HL-60/S4 treated with retinoic acid at 250 ng/mL for 4 days and 3 days (cell line): ENCODE results near the gene NTNG2.

ENCODE experiments used
- in situ Hi-C: fragments of 300-500 bp; cut with MboI; formaldehyde crosslinking; loops from 2 replicates; pipeline ENCODE4 v1.7.0; 2022; ENCODE audit warnings: low sequenced_read_pairs

The NTNG2 gene

GRCh38 chr9:132233138-132233537 is 71.3 kb downstream of the NTNG2 start:
- in situ Hi-C loops: loop anchor here (10.0 kb wide), 1 partner anchor 58 kb away; no protein-coding TSS in a partner anchor

GRCh38 chr9:132234535-132234934 is 72.7 kb downstream of the NTNG2 start:
- in situ Hi-C loops: loop anchor here (10.0 kb wide), 1 partner anchor 60 kb away; no protein-coding TSS in a partner anchor

DNA sequence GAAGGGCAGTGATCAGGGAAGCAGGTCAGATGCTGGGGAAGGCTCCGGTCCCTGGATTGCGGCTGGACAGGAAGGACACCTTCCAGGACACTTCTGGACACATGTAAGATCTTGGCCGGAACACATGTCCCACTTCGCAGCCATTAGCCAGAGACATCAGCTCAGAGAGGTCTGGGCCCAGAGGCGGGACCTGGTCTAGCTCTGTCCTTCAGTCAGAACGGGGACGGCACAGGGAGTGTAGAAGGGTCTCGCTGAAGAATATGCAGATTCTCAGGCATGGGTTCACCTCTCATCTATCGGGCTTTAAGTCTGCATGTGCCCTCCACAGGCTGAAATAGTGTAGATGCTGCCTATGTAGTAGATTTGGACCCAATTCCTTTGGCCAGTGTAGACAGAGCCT is 73.3 kb downstream of the NTNG2 start:
- in situ Hi-C loops: loop anchor here (10.0 kb wide), 1 partner anchor 60 kb away; no protein-coding TSS in a partner anchor

- in situ Hi-C loops: loop anchor here (10.0 kb wide), 1 partner anchor 61 kb away; no protein-coding TSS in a partner anchor
Observed at GRCh38 chr9:132235894-132236661, 74.2 kb downstream of the NTNG2 start.

- in situ Hi-C loops: loop anchor here (10.0 kb wide), 1 partner anchor 62 kb away; no protein-coding TSS in a partner anchor
Observed at GRCh38 chr9:132236662-132237311, 74.9 kb downstream of the NTNG2 start.

GRCh38 chr9:132237481-132237880 is 75.6 kb downstream of the NTNG2 start:
- in situ Hi-C loops: loop anchor here (10.0 kb wide), 1 partner anchor 63 kb away; no protein-coding TSS in a partner anchor

DNA sequence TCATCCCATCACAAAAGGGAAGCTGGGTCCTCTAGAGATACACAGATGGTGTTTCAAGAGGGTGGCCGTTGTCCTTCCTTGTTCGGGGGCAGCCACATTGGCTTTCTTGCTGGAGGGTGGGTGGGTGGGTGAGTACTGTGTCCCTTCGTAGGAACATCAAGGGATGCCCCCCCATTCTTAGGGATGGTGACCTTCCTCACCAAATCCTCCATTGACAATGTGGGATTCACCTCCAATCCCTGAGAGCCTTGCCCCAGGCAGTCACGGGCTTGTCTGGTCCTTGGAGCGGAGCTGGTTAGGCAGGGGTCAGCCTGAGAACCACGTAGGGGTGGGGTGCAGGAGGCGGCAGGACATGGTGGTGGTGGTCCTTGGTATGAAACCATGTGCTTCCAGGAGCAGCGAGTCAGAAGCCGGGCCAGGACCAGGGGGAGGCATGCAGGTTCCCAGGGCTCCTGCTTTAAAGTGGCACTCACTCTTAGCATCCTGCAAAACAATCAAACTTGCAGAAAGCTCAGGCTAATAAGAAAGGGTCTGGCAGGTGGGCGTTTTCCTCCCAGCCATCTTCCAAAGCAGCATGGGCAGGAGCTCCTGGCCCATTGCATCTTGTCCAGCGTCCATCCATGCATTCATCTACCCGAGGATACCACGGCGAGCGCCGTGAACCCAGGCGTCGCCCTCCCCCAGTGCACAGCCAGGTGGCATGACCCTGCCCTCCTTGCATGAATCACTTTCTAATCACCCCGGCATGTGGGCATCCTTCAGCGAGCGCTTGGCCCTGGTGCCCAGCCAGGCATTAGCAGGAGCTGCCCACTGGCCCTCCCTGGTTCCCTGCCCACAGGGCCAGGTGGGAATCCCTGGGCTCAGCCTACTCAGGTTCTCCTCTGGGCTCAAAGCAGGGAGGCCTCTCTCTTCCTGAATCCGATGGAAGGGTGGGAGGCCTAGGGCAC is 76.4 kb downstream of the NTNG2 start:
- in situ Hi-C loops: loop anchor here (10.0 kb wide), 1 partner anchor 63 kb away; no protein-coding TSS in a partner anchor

GRCh38 chr9:132238992-132239391 is 77.1 kb downstream of the NTNG2 start:
- in situ Hi-C loops: loop anchor here (10.0 kb wide), 1 partner anchor 64 kb away; no protein-coding TSS in a partner anchor

DNA sequence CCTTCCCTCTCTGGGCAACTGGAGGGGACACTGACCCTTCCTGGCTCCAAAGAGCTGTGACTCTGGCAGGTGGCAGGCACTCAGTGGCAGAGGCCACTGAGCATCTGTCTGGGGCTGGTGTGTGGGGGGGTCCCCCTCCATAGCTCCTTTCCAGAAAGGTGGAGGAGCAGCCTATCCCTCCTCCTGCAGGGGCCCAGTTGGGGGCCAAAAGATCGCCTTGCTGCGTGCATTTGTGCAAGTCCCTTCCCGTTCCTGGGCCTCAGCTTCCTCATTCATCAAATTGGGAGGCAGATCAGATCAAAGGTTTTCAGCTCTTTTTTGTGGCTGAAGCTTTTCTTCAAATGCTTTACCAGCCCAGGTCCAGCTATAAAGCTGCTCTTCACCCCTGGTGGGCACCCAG is 77.7 kb downstream of the NTNG2 start:
- in situ Hi-C loops: loop anchor here (10.0 kb wide), 1 partner anchor 65 kb away; no protein-coding TSS in a partner anchor

DNA sequence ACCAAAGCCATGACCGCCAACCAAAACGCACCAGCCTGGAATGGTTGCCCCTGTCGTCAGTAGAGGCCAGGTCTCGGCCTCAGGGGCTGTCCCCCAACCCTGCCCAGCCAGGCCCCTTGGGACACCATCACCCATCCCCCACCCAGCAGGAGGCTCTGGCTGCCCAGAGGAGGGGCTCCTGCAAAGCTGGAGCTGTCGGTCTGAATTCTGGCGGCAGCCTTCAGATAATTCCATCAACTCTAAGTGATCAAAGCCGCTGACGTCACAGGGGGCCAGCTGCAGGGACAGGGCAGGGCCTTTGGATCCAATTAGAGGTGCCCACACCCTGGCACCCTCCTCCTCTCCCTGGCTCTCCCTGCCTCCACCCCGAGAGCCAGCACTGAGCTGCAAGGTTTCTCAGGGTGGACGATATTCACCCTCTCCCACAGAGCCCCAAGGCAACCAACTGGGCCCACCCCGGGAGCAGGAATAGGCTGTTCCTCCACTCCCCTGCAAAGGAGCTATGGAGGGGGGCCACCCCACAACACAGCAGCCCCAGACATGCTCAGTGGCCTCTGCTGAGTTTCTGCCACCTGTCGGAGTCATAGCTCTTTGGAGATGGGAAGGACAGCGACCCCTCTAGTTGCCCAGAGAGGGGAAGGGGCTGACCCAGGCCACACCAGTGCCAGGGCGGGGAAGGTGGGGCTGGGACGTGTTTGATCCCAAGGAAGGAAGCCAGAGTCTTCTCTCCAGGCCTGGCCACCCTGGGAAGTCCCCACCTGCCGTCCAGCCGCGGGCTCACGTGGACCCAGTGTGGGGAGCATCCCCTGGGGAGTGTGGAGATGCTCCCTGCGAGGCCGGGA is 78.4 kb downstream of the NTNG2 start:
- in situ Hi-C loops: loop anchor here (10.0 kb wide), 1 partner anchor 65 kb away; no protein-coding TSS in a partner anchor

- in situ Hi-C loops: no loop called here
Observed at GRCh38 chr9:132240841-132241482, 79.1 kb downstream of the NTNG2 start.

- in situ Hi-C loops: no loop called here
Observed at GRCh38 chr9:132241483-132241839, 79.6 kb downstream of the NTNG2 start.

DNA sequence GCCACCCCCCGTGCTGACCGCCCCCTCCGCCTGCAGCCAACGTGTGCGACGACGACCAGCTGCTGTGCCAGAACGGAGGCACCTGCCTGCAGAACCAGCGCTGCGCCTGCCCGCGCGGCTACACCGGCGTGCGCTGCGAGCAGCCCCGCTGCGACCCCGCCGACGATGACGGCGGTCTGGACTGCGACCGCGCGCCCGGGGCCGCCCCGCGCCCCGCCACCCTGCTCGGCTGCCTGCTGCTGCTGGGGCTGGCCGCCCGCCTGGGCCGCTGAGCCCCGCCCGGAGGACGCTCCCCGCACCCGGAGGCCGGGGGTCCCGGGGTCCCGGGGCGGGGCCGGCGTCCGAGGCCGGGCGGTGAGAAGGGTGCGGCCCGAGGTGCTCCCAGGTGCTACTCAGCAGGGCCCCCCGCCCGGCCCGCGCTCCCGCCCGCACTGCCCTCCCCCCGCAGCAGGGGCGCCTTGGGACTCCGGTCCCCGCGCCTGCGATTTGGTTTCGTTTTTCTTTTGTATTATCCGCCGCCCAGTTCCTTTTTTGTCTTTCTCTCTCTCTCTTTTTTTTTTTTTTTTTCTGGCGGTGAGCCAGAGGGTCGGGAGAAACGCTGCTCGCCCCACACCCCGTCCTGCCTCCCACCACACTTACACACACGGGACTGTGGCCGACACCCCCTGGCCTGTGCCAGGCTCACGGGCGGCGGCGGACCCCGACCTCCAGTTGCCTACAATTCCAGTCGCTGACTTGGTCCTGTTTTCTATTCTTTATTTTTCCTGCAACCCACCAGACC is 80.2 kb downstream of the NTNG2 start:
- in situ Hi-C loops: no loop called here

DNA sequence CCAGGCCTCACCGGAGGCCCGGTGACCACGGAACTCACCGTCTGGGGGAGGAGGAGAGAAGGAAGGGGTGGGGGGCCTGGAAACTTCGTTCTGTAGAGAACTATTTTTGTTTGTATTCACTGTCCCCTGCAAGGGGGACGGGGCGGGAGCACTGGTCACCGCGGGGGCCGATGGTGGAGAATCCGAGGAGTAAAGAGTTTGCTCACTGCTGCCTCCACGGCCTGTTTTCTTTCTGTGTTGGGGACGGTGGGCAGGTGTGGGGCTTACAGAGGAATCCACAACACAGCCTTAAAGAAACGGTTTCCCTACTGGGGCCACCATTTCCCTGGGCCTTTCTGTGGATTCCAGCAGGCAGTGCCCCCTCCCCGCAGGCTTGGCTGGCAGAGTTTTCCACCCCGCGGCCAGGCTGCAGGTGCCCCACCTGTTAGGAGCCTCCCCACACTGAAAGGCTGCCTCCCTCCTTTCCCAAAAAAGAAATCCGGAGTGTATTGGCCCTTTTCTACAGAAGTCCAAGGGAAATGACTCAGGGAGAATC is 80.8 kb downstream of the NTNG2 start:
- in situ Hi-C loops: no loop called here

DNA sequence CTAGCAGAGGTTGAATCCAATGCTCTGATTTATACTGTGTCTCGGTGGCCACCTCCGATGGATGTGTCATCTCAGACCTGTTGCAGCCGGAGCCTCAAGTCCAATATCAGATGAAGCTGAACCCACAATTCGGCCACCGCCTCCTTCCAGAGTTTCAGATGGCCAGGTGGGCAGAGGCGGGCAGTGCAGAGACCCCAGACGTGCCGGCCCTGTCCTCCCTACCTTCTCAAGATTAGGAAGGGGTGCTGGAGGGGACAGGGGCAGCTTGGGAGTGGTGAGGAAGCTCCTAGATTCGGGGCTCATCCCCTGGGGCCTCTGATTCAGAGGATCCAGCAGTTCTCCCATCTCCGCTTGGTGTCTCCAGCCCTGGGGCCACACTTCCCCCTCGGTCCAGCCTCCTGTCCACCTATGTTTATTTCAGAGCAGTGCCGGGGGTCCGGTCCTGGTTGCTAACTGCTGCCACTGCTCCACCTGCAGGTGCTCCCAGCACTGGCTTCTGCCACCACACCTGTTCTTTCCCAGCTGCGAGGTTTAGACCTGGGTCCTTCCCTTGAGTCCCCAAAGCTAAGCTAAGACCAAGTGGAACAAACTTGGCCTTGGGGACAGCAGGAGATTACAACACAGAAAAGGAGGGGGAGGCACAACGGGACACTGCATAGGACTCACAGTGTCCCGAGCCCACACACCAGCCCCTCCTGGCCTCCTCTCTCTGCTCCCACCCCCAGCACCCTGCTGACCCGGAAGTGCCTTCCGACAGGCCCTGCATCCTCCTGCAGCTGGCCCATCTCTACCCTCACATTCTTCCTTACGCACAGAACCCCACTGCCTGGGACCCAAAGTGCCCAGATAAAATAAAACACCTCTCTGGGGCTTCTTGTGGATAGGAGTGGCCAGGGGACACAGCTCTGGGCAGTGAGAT is 81.6 kb downstream of the NTNG2 start:
- in situ Hi-C loops: no loop called here

DNA sequence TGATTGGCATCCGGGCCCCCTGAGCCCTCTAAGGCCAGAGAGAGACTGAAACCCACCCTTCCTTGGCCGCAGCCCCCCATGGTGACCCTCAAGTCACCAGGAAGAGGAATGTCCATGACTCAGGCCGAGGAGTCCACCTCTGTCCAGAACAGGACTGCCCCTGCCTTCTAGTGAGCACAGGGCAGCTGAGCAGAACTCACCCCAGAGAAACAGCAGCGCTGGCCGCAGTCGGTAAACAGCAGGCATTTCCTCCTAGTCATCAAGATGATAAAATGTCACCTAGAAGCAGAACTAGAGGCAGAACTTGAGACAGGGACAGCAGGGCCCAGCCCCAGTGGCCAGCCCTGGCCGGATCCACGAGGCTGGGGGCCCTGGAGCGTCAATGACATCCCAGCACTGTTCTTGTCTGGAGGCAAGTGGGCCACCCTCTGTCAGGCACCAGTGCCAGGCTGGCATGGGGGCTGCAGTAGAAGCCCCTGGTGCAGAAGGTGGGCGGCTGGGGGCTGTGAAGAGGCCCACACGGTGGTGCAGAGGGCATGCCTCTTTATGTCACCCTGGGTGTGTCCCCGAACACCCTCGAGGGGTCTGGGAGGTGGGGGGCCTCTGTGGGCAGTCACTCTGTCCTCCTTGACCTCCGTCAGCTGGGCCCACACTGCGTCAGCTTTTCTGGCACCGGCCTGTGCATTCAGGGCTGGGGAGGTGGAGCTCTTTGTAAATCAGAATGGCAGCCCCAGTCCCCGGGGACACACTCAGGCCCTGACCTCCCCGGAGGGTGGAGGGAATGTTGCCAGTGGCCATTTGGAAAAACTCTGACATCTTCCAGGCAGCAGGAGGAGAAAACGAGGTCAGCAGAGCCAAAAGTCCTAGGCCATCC is 83.0 kb downstream of the NTNG2 start:
- in situ Hi-C loops: no loop called here
